GDM1 (cell line): ENCODE data around the gene THBD.
A peak's percentile ranks its signal among the peaks of the same experiment; 100 is the strongest.
"Not testable (repeated sequence)": the region's sequence is repeated elsewhere in the genome, so short reads cannot be mapped to it uniquely, and the experiment has no call there.

Source experiments
- DNase-seq: peaks from one replicate; lab custom pipeline; 2025; lab: John Stamatoyannopoulos, UW

THBD gene

GRCh38 chr20:23035731-23036130, 13.7 kb downstream of the THBD start:
- no peak for DNase-seq

GRCh38 chr20:23034721-23035671, 14.5 kb downstream of the THBD start, which contains the start of gene SSTR4:
Gene SSTR4, plus strand, starts transcription at chr20:23035312. Its CDS starts 172 bp downstream, at chr20:23035484.
- DNase-seq: no peak

GRCh38 chr20:23033918-23034317, 15.6 kb downstream of the THBD start:
- no peak for DNase-seq

- no peak for DNase-seq
Measured at GRCh38 chr20:23032750-23033078, 16.8 kb downstream of the THBD start.

GRCh38 chr20:23032056-23032749, 17.3 kb downstream of the THBD start:
- no peak for DNase-seq

- no peak for DNase-seq
Measured at GRCh38 chr20:23031346-23031745, 18.1 kb downstream of the THBD start.

GRCh38 chr20:23029324-23029723, 20.1 kb downstream of the THBD start:
- no peak for DNase-seq

- no peak for DNase-seq
Measured at GRCh38 chr20:23028392-23028791, 21.1 kb downstream of the THBD start.

GRCh38 chr20:23027721-23028120, 21.8 kb downstream of the THBD start:
- peak; percentile 80 for DNase-seq

GRCh38 chr20:23025503-23025902, 24.0 kb downstream of the THBD start:
- not testable (repeated sequence) for DNase-seq

- DNase-seq: no peak
Measured at GRCh38 chr20:23024701-23025100, 24.8 kb downstream of the THBD start.

- no peak for DNase-seq
Measured at GRCh38 chr20:23023621-23024177, 25.8 kb downstream of the THBD start.

GRCh38 chr20:23022849-23023248, 26.6 kb downstream of the THBD start:
- no peak for DNase-seq

GRCh38 chr20:23021951-23022350, 27.5 kb downstream of the THBD start:
- no peak for DNase-seq

- DNase-seq: peak; percentile 33
Measured at GRCh38 chr20:23021541-23021940, 27.9 kb downstream of the THBD start.

GRCh38 chr20:23020230-23021018, 29.0 kb downstream of the THBD start:
- no peak for DNase-seq

- no peak for DNase-seq
Measured at GRCh38 chr20:23019403-23019802, 30.1 kb downstream of the THBD start.

- no peak for DNase-seq
Measured at GRCh38 chr20:23018941-23019340, 30.5 kb downstream of the THBD start.

- no peak for DNase-seq
Measured at GRCh38 chr20:23018432-23018831, 31.0 kb downstream of the THBD start.

- DNase-seq: no peak
Measured at GRCh38 chr20:23017516-23017915, 32.0 kb downstream of the THBD start.

GRCh38 chr20:23013429-23013828, 36.0 kb downstream of the THBD start:
- no peak for DNase-seq
